Astrocyte (in vitro differentiated cells and primary cell): ENCODE data around the gene C1QTNF2. TPM values are rescaled to one million over a fixed set of nuclear protein-coding genes. Genes with fewer than 3 reads are reported as not detected.

ENCODE experiments used
- DNase-seq: peaks from one replicate; pipeline ENCODE4 v3.0.0-alpha.2; 2010; ENCODE audit warnings: low read depth
- FAIRE-seq: peaks from 2 replicates; lab custom pipeline; 2011; peaks lifted over from hg19 to GRCh38; lab: Jason Lieb, UNC
- H2AFZ ChIP-seq: 2 replicates; pipeline ENCODE4 v1.6.0; 2012; ENCODE audit warnings: low read depth, low read length, inconsistent platforms
- H3K27ac ChIP-seq: 2 replicates; pipeline ENCODE4 v1.5.1; 2011; ENCODE audit warnings: low read depth, low read length, inconsistent platforms
- H3K27me3 ChIP-seq: 2 replicates; pipeline ENCODE4 v1.6.0; 2011; ENCODE audit warnings: low read length, inconsistent platforms; ENCODE audit not compliant: insufficient read depth
- H3K36me3 ChIP-seq: 2 replicates; pipeline ENCODE4 v1.5.1; 2011; ENCODE audit warnings: low read length, inconsistent platforms; ENCODE audit not compliant: insufficient read depth
- H3K4me1 ChIP-seq: 2 replicates; pipeline ENCODE4 v1.5.1; 2011; ENCODE audit warnings: low read length, inconsistent platforms; ENCODE audit not compliant: insufficient read depth
- H3K4me2 ChIP-seq: 2 replicates; pipeline ENCODE4 v1.6.0; 2012; ENCODE audit warnings: low read length, inconsistent platforms
- H3K4me3 ChIP-seq: 2 replicates; pipeline ENCODE4 v1.5.1; 2011; ENCODE audit warnings: low read depth, mild to moderate bottlenecking, low read length, inconsistent platforms; ENCODE audit not compliant: insufficient read depth
- H3K79me2 ChIP-seq: 2 replicates; pipeline ENCODE4 v1.6.0; 2012; ENCODE audit warnings: mild to moderate bottlenecking, low read length, inconsistent platforms; ENCODE audit not compliant: insufficient read depth
- H3K9ac ChIP-seq: 2 replicates; pipeline ENCODE4 v1.6.0; 2012; ENCODE audit warnings: mild to moderate bottlenecking, low read length, inconsistent platforms
- H3K9me3 ChIP-seq: 2 replicates; pipeline ENCODE4 v1.5.1; 2012; ENCODE audit warnings: low read depth, mild to moderate bottlenecking, low read length, inconsistent platforms; ENCODE audit not compliant: insufficient read depth
- H4K20me1 ChIP-seq: 2 replicates; pipeline ENCODE4 v1.6.0; 2012; ENCODE audit warnings: low read length, inconsistent platforms; ENCODE audit not compliant: insufficient read depth
- H3K27ac Mint-ChIP-seq: one replicate; pipeline ENCODE4 v1.8.0; 2021; ENCODE audit warnings: mild to moderate bottlenecking, mixed read lengths; ENCODE audit not compliant: unreplicated experiment
- H3K27me3 Mint-ChIP-seq: one replicate; pipeline ENCODE4 v1.8.0; 2021; ENCODE audit warnings: low read depth, mixed read lengths; ENCODE audit not compliant: unreplicated experiment
- H3K36me3 Mint-ChIP-seq: one replicate; pipeline ENCODE4 v1.8.0; 2021; ENCODE audit warnings: low read depth, mixed read lengths; ENCODE audit not compliant: unreplicated experiment
- H3K4me1 Mint-ChIP-seq: one replicate; pipeline ENCODE4 v1.8.0; 2021; ENCODE audit warnings: low read depth, mixed read lengths; ENCODE audit not compliant: unreplicated experiment
- H3K4me3 Mint-ChIP-seq: one replicate; pipeline ENCODE4 v1.8.0; 2021; ENCODE audit warnings: mild to moderate bottlenecking, moderate library complexity, mixed read lengths; ENCODE audit not compliant: unreplicated experiment
- H3K9me3 Mint-ChIP-seq: one replicate; pipeline ENCODE4 v1.8.0; 2021; ENCODE audit warnings: mild to moderate bottlenecking, mixed read lengths; ENCODE audit not compliant: unreplicated experiment
- EZH2 ChIP-seq: IDR thresholded peaks from 2 replicates; pipeline ENCODE4 v1.6.1; 2012; ENCODE audit warnings: mild to moderate bottlenecking, low read length, inconsistent platforms; ENCODE audit not compliant: insufficient read depth
- total RNA-seq: library from RNA; stranded (reverse); gene quantifications from 2 replicates; pipeline ENCODE4 v1.2.1, GENCODE V29; 2021
- TF ChIP-seq, protein P1 (sequence below): IDR thresholded peaks from 2 replicates; pipeline ENCODE4 v1.5.1; 2011; ENCODE audit warnings: low read depth, mild to moderate bottlenecking, inconsistent platforms, low read length, moderate library complexity; ENCODE audit not compliant: insufficient read depth

Gene C1QTNF2
- total RNA-seq, 1 donor from 2014 or later: 0.64 TPM

DNA sequence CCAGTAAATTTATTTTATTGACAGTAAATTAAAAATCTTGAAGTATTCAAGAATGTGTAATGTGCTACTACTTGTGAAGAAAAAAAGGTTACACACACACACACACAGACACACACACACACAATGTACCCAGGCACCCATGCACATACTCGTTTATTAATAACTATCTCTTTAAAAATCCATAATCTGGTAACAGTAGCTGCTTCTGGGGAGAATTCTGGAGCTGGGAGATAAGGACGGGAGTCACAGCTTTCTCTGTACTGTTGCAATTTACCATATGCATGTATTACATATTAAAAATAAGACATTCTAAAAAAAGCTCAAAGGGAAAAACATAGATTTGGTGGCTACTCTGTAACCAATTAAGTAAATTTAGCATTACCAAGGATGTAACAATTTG, 7.9 kb upstream of the C1QTNF2 start:
- DNase-seq: no peak
- H4K20me1 ChIP-seq: no peaks in the 10 kb centered on the region

DNA sequence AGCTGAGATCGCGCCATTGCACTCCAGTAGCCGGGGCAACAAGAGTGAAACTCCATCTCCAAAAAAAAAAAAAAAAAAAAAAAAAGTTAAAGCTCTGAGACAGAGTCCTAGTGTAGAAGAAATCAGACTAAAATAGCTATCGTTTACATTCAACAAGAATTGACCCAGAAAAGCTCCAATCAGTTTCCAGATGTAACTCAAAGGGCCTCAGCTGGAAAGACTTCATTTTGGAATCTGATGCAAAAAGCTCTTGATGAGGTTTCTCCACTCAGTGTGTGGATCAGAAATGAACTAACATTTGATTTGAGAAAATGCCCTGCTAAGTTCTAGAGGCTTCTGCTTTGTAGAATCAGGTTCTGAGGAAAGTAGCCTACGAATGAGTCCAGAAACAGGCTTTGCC, 7.2 kb upstream of the C1QTNF2 start:
- H3K4me1 Mint-ChIP-seq: peaks cover 8% of the 10 kb centered on the region
- no peak overlapping the region for H3K27ac Mint-ChIP-seq
- H3K9me3 ChIP-seq: no peaks in the 10 kb centered on the region
- no peaks in the 10 kb centered on the region for H3K36me3 ChIP-seq
- no peak for TF ChIP-seq EZH2
- TF ChIP-seq, protein P1, sequence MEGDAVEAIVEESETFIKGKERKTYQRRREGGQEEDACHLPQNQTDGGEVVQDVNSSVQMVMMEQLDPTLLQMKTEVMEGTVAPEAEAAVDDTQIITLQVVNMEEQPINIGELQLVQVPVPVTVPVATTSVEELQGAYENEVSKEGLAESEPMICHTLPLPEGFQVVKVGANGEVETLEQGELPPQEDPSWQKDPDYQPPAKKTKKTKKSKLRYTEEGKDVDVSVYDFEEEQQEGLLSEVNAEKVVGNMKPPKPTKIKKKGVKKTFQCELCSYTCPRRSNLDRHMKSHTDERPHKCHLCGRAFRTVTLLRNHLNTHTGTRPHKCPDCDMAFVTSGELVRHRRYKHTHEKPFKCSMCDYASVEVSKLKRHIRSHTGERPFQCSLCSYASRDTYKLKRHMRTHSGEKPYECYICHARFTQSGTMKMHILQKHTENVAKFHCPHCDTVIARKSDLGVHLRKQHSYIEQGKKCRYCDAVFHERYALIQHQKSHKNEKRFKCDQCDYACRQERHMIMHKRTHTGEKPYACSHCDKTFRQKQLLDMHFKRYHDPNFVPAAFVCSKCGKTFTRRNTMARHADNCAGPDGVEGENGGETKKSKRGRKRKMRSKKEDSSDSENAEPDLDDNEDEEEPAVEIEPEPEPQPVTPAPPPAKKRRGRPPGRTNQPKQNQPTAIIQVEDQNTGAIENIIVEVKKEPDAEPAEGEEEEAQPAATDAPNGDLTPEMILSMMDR: no peak
- H2AFZ ChIP-seq: no peak overlapping the region
- H3K4me2 ChIP-seq: no peak overlapping the region
- DNase-seq (no peak), FAIRE-seq (no peak)
- H3K36me3 Mint-ChIP-seq: no peaks in the 10 kb centered on the region
- H3K9me3 Mint-ChIP-seq: no peaks in the 10 kb centered on the region
- no peaks in the 10 kb centered on the region for H3K4me1 ChIP-seq
- no peak overlapping the region for H3K4me3 ChIP-seq
- H3K4me3 Mint-ChIP-seq: no peak overlapping the region
- H3K27me3 ChIP-seq: peaks cover 18% of the 10 kb centered on the region
- H3K79me2 ChIP-seq: no peaks in the 10 kb centered on the region
- H3K27ac ChIP-seq: no peak overlapping the region
- H4K20me1 ChIP-seq: no peaks in the 10 kb centered on the region
- peaks cover 30% of the 10 kb centered on the region for H3K27me3 Mint-ChIP-seq
- H3K9ac ChIP-seq: no peak overlapping the region

More for the DNA sequence above, 7.9 kb upstream of the C1QTNF2 start:
- H3K4me1 ChIP-seq: no peaks in the 10 kb centered on the region
- no peak overlapping the region for H3K4me2 ChIP-seq
- Mint-ChIP-seq H3K36me3 (no peaks in the 10 kb centered on the region), H3K27ac (no peak overlapping the region), H3K4me3 (no peak overlapping the region), H3K9me3 (no peaks in the 10 kb centered on the region), H3K4me1 (peaks cover 8% of the 10 kb centered on the region), H3K27me3 (peaks cover 24% of the 10 kb centered on the region)
- no peak for TF ChIP-seq EZH2
- TF ChIP-seq, protein P1: no peak
- no peak overlapping the region for H2AFZ ChIP-seq
- H3K79me2 ChIP-seq: no peaks in the 10 kb centered on the region
- H3K36me3 ChIP-seq: no peaks in the 10 kb centered on the region
- H3K9me3 ChIP-seq: no peaks in the 10 kb centered on the region
- no peak overlapping the region for H3K4me3 ChIP-seq
- no peak for FAIRE-seq
- no peak overlapping the region for H3K27ac ChIP-seq
- H3K27me3 ChIP-seq: peaks cover 18% of the 10 kb centered on the region
- no peak overlapping the region for H3K9ac ChIP-seq

DNA sequence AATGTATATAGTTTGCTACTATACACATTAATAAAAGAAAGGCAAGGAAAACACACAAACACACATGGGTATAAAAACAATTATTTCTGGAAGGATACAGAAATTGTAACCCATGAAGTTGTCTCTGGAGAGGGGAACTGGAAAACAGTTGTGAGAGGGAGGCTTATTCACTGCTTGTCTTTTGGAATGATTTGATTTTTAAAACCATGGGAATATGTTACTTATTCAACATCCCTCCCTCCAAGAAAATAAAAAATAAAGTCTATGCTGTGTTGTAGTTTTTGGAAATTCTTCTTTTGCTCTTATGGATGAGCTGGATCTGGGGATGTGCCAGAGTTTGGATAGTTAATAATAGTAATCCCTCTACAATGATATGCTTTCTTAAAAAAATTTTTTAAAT, 6.0 kb upstream of the C1QTNF2 start:
- Histone ChIP-seq H3K9me3 (no peaks in the 10 kb centered on the region), H4K20me1 (no peaks in the 10 kb centered on the region), H3K4me1 (no peaks in the 10 kb centered on the region), H3K27ac (no peak overlapping the region), H3K27me3 (peaks cover 18% of the 10 kb centered on the region), H3K79me2 (no peaks in the 10 kb centered on the region), H3K4me2 (no peak overlapping the region), H2AFZ (no peak overlapping the region), H3K4me3 (no peak overlapping the region), H3K36me3 (no peaks in the 10 kb centered on the region), H3K9ac (no peak overlapping the region)
- TF ChIP-seq, protein P1: no peak
- no peak for TF ChIP-seq EZH2
- DNase-seq (no peak), FAIRE-seq (no peak)
- H3K36me3 Mint-ChIP-seq: no peaks in the 10 kb centered on the region
- peaks cover 8% of the 10 kb centered on the region for H3K4me1 Mint-ChIP-seq
- no peak overlapping the region for H3K27ac Mint-ChIP-seq
- peaks cover 32% of the 10 kb centered on the region for H3K27me3 Mint-ChIP-seq
- H3K9me3 Mint-ChIP-seq: no peaks in the 10 kb centered on the region
- no peak overlapping the region for H3K4me3 Mint-ChIP-seq
